NCI-H2171 treated with DMSO at 0.1 percent for 48 hours (cell line): Measurements from ENCODE around the gene SLC12A4.
"Not testable (repeated sequence)": the region's sequence is repeated elsewhere in the genome, so short reads cannot be mapped to it uniquely, and the experiment has no call there.

Experiments used
- DNase-seq: peaks from one replicate; lab custom pipeline; 2025; lab: John Stamatoyannopoulos, UW

SLC12A4 gene

GRCh38 chr16:67941469-67942199 lies 26.8 kb downstream of the SLC12A4 start:
- DNase-seq = no peak

GRCh38 chr16:67940446-67941089 lies 27.9 kb downstream of the SLC12A4 start:
- no peak for DNase-seq

- no peak for DNase-seq
Measured at GRCh38 chr16:67939507-67940445, 28.7 kb downstream of the SLC12A4 start.

GRCh38 chr16:67937713-67938112 lies 30.7 kb downstream of the SLC12A4 start:
- DNase-seq = not testable (repeated sequence)

GRCh38 chr16:67936880-67937605 lies 31.4 kb downstream of the SLC12A4 start:
- DNase-seq = no peak

GRCh38 chr16:67936124-67936879 lies 32.1 kb downstream of the SLC12A4 start, which contains the start of gene PSMB10:
Gene PSMB10 (minus strand): TSS chr16:67936850. CDS start chr16:67936749, 101 bp downstream.
- DNase-seq = peak; percentile 49

GRCh38 chr16:67935402-67936123 lies 32.9 kb downstream of the SLC12A4 start:
- peak; percentile 98 for DNase-seq

- DNase-seq = no peak
Measured at GRCh38 chr16:67935101-67935401, 33.4 kb downstream of the SLC12A4 start.

- DNase-seq = peak; percentile 25
Measured at GRCh38 chr16:67934306-67935100, 33.9 kb downstream of the SLC12A4 start.

- no peak for DNase-seq
Measured at GRCh38 chr16:67933805-67934204, 34.6 kb downstream of the SLC12A4 start.

GRCh38 chr16:67932462-67932840 lies 36.0 kb downstream of the SLC12A4 start:
- no peak for DNase-seq

- DNase-seq = no peak
Measured at GRCh38 chr16:67931712-67932461, 36.5 kb downstream of the SLC12A4 start, which contains the start of gene CTRL. Gene CTRL (minus strand): TSS chr16:67931862. CDS start chr16:67931852, 10 bp downstream.

GRCh38 chr16:67930678-67931211 lies 37.7 kb downstream of the SLC12A4 start:
- no peak for DNase-seq

- DNase-seq = no peak
Measured at GRCh38 chr16:67930191-67930590, 38.2 kb downstream of the SLC12A4 start.

- peak; percentile 70 for DNase-seq
Measured at GRCh38 chr16:67928561-67929364, 39.7 kb downstream of the SLC12A4 start.

GRCh38 chr16:67928147-67928546 lies 40.3 kb downstream of the SLC12A4 start:
- no peak for DNase-seq

- no peak for DNase-seq
Measured at GRCh38 chr16:67927131-67927941, 41.1 kb downstream of the SLC12A4 start.
